Endodermal cell (in vitro differentiated cells): ENCODE measurements around the gene ADGRF4. TPM values are rescaled to one million over a fixed set of nuclear protein-coding genes. Genes with fewer than 3 reads are reported as not detected.

Experiments
- DNase-seq: peaks from one replicate; pipeline ENCODE4 v3.0.0-alpha.2; 2017
- H3K27ac ChIP-seq: 2 replicates; pipeline ENCODE4 v1.5.1; 2013; ENCODE audit warnings: mild to moderate bottlenecking, low read depth, low read length, moderate library complexity
- H3K27me3 ChIP-seq: 2 replicates; pipeline ENCODE4 v1.6.1; 2013; ENCODE audit warnings: mild to moderate bottlenecking, low read length, moderate library complexity; ENCODE audit not compliant: insufficient read depth, control insufficient read depth, poor library complexity, severe bottlenecking
- H3K36me3 ChIP-seq: 2 replicates; pipeline ENCODE4 v1.7.0; 2013; ENCODE audit warnings: mild to moderate bottlenecking, low read length, moderate library complexity; ENCODE audit not compliant: control insufficient read depth, insufficient read depth
- H3K4me1 ChIP-seq: one replicate; pipeline ENCODE4 v1.7.0; 2013; ENCODE audit warnings: low read length; ENCODE audit not compliant: control insufficient read depth, insufficient read depth
- H3K4me3 ChIP-seq: 2 replicates; pipeline ENCODE4 v1.5.1; 2013; ENCODE audit warnings: mild to moderate bottlenecking, low read length, moderate library complexity
- H3K9ac ChIP-seq: 2 replicates; pipeline ENCODE4 v1.6.1; 2013; ENCODE audit warnings: mild to moderate bottlenecking, low read length, moderate library complexity; ENCODE audit not compliant: poor library complexity, severe bottlenecking; ENCODE audit errors: extremely low read depth
- H3K9me3 ChIP-seq: 2 replicates; pipeline ENCODE4 v1.6.1; 2013; ENCODE audit warnings: mild to moderate bottlenecking, low read length, moderate library complexity; ENCODE audit not compliant: control insufficient read depth
- H3K27ac Mint-ChIP-seq: 2 replicates; pipeline ENCODE4 v1.8.0; 2020; ENCODE audit warnings: mixed read lengths
- H3K27me3 Mint-ChIP-seq: 2 replicates; pipeline ENCODE4 v1.8.0; 2021; ENCODE audit warnings: mild to moderate bottlenecking, mixed read lengths; ENCODE audit not compliant: insufficient read depth
- H3K36me3 Mint-ChIP-seq: 2 replicates; pipeline ENCODE4 v1.8.0; 2020; ENCODE audit warnings: low read depth, mixed read lengths
- H3K4me1 Mint-ChIP-seq: 2 replicates; pipeline ENCODE4 v1.8.0; 2020; ENCODE audit warnings: mixed read lengths
- H3K4me3 Mint-ChIP-seq: 2 replicates; pipeline ENCODE4 v1.8.0; 2020; ENCODE audit warnings: mild to moderate bottlenecking, moderate library complexity, mixed read lengths
- H3K9me3 Mint-ChIP-seq: 2 replicates; pipeline ENCODE4 v1.8.0; 2020; ENCODE audit warnings: mild to moderate bottlenecking, mixed read lengths
- CTCF ChIP-seq: fragments of 200-600 bp; sonication (generic); conservative IDR thresholded peaks from 2 replicates; pipeline ENCODE4 v1.5.0; 2021; ENCODE audit warnings: antibody characterized with exemption, mild to moderate bottlenecking
- WGBS, 2 experiments: methylation state at CpG; one replicate each; pipeline versions ENCODE4 v1.1.5 to v1.1.7; 2013; ENCODE audit warnings: missing lambda C conversion rate in 2 of 2, mixed read lengths in 1 of 2; ENCODE audit not compliant: insufficient coverage in 1 of 2, insufficient read length in 1 of 2; 5-methylcytosine and 5-hydroxymethylcytosine counted together
- total RNA-seq, 2 donors: library from RNA; stranded (reverse); fragmentation: NEBNext Ultra II Directional in 1 of 2; extraction: Animal tissue kit (Norgen Biotek cat#: 25700) in 1 of 2; gene quantifications; 2 replicates in 1 of 2; 3 replicates in 1 of 2; pipeline ENCODE4 v1.2.1, GENCODE V29; 2021

ADGRF4 gene
- total RNA-seq, 2 donors from 2014 or later = 0.18 to 1.3 TPM

GRCh38 chr6:47715782-47716181 is 17.4 kb downstream of the ADGRF4 start:
- DNase-seq = no peak
- no peak for TF ChIP-seq CTCF
- H3K27me3 Mint-ChIP-seq = no peaks in the 10 kb centered on the region
- H3K27me3 ChIP-seq = no peaks in the 10 kb centered on the region
- H3K27ac ChIP-seq = no peak overlapping the region
- peaks cover 39% of the 10 kb centered on the region for H3K9me3 ChIP-seq
- peaks cover 20% of the 10 kb centered on the region for H3K9me3 Mint-ChIP-seq
- peaks cover 22% of the 10 kb centered on the region for H3K36me3 Mint-ChIP-seq
- no peak overlapping the region for H3K4me3 ChIP-seq
- no peak overlapping the region for H3K4me3 Mint-ChIP-seq
- no peaks in the 10 kb centered on the region for H3K4me1 Mint-ChIP-seq
- peaks cover 45% of the 10 kb centered on the region for H3K36me3 ChIP-seq
- H3K4me1 ChIP-seq = no peaks in the 10 kb centered on the region
- H3K9ac ChIP-seq = no peak overlapping the region
- H3K27ac Mint-ChIP-seq = no peak overlapping the region

- Histone ChIP-seq H3K27me3 (no peaks in the 10 kb centered on the region), H3K9ac (no peak overlapping the region), H3K27ac (no peak overlapping the region), H3K9me3 (peaks cover 39% of the 10 kb centered on the region), H3K4me1 (no peaks in the 10 kb centered on the region), H3K4me3 (no peak overlapping the region), H3K36me3 (peaks cover 45% of the 10 kb centered on the region)
- DNase-seq = no peak
- no peaks in the 10 kb centered on the region for H3K27me3 Mint-ChIP-seq
- no peak overlapping the region for H3K27ac Mint-ChIP-seq
- no peak overlapping the region for H3K4me3 Mint-ChIP-seq
- H3K9me3 Mint-ChIP-seq = peaks cover 20% of the 10 kb centered on the region
- H3K36me3 Mint-ChIP-seq = peaks cover 22% of the 10 kb centered on the region
- TF ChIP-seq CTCF = no peak
- WGBS, 2 experiments = 96% methylated on average over 2 of the region's 2 CpGs; no CpG with 5 or more reads in 1 of the 2 experiments
- H3K4me1 Mint-ChIP-seq = no peaks in the 10 kb centered on the region
These were observed 17.8 kb downstream of the ADGRF4 start for GRCh38 chr6:47716207-47716606.

GRCh38 chr6:47718571-47718970 is 20.2 kb downstream of the ADGRF4 start:
- H3K4me3 Mint-ChIP-seq = no peak overlapping the region
- 0% methylated on average over 1 of the region's 1 CpG; no CpG with 5 or more reads in 1 of the 2 experiments for WGBS, 2 experiments

More at GRCh38 chr6:47718571-47718970, 20.2 kb downstream of the ADGRF4 start:
- Mint-ChIP-seq H3K27ac (no peak overlapping the region), H3K27me3 (no peaks in the 10 kb centered on the region), H3K9me3 (peaks cover 7% of the 10 kb centered on the region), H3K4me1 (no peaks in the 10 kb centered on the region), H3K36me3 (peaks cover 12% of the 10 kb centered on the region)
- Histone ChIP-seq H3K4me3 (no peak overlapping the region), H3K4me1 (no peaks in the 10 kb centered on the region), H3K9me3 (peaks cover 22% of the 10 kb centered on the region), H3K36me3 (peaks cover 23% of the 10 kb centered on the region), H3K9ac (no peak overlapping the region), H3K27ac (no peak overlapping the region), H3K27me3 (no peaks in the 10 kb centered on the region)
- DNase-seq = no peak
- no peak for TF ChIP-seq CTCF
